ENCODE data around the gene SLC10A1. TPM values are rescaled to one million over a fixed set of nuclear protein-coding genes. Genes with fewer than 3 reads are reported as not detected.

Gene SLC10A1
- total RNA-seq, 1 donor from 2014 or later, result not detected

GRCh38 chr14:69772082-69773017 lies 24.7 kb downstream of the SLC10A1 start:
- peaks cover 54 to 80% (median 75%) of the 10 kb centered on the region in 3 donors for H3K36me3 ChIP-seq (ENCODE audit: control insufficient read depth in 3 of 3, insufficient read depth in 3 of 3, low read length in 3 of 3)
- H3K9ac ChIP-seq (ENCODE audit: low read depth in 1 of 3, low read length in 3 of 3), result no peak overlapping the region
- peaks cover 27 to 29% (median 28%) of the 10 kb centered on the region in 3 donors for H3K4me1 ChIP-seq (ENCODE audit: control insufficient read depth in 3 of 3, insufficient read depth in 3 of 3, low read length in 3 of 3)
- H3K27ac ChIP-seq (ENCODE audit: low read depth, low read length), result no peak overlapping the region
- H3K4me3 ChIP-seq (ENCODE audit: low read length in 3 of 3), result no peak overlapping the region
- H3K27me3 ChIP-seq (ENCODE audit: control insufficient read depth in 3 of 3, insufficient read depth in 3 of 3, low read length in 3 of 3), result no peaks in the 10 kb centered on the region
- no peaks in the 10 kb centered on the region for H3K9me3 ChIP-seq (ENCODE audit: control insufficient read depth in 3 of 3, low read length in 3 of 3)

- H3K4me3 ChIP-seq (ENCODE audit: low read length in 3 of 3), result no peak overlapping the region
- peaks cover 29 to 33% (median 29%) of the 10 kb centered on the region in 3 donors for H3K4me1 ChIP-seq (ENCODE audit: control insufficient read depth in 3 of 3, insufficient read depth in 3 of 3, low read length in 3 of 3)
- H3K9me3 ChIP-seq (ENCODE audit: control insufficient read depth in 3 of 3, low read length in 3 of 3), result no peaks in the 10 kb centered on the region
- no peak overlapping the region for H3K27ac ChIP-seq (ENCODE audit: low read depth, low read length)
- H3K9ac ChIP-seq (ENCODE audit: low read depth in 1 of 3, low read length in 3 of 3), result no peak overlapping the region
- no peaks in the 10 kb centered on the region for H3K27me3 ChIP-seq (ENCODE audit: control insufficient read depth in 3 of 3, insufficient read depth in 3 of 3, low read length in 3 of 3)
- H3K36me3 ChIP-seq (ENCODE audit: control insufficient read depth in 3 of 3, insufficient read depth in 3 of 3, low read length in 3 of 3), result peaks cover 56 to 76% (median 71%) of the 10 kb centered on the region in 3 donors
These were observed 25.9 kb downstream of the SLC10A1 start for GRCh38 chr14:69771136-69771535.

- no peaks in the 10 kb centered on the region for H3K9me3 ChIP-seq (ENCODE audit: control insufficient read depth in 3 of 3, low read length in 3 of 3)
- H3K4me1 ChIP-seq (ENCODE audit: control insufficient read depth in 3 of 3, insufficient read depth in 3 of 3, low read length in 3 of 3), result peaks cover 28 to 33% (median 29%) of the 10 kb centered on the region in 3 donors
- no peak overlapping the region for H3K9ac ChIP-seq (ENCODE audit: low read depth in 1 of 3, low read length in 3 of 3)
- no peak overlapping the region for H3K4me3 ChIP-seq (ENCODE audit: low read length in 3 of 3)
- H3K36me3 ChIP-seq (ENCODE audit: control insufficient read depth in 3 of 3, insufficient read depth in 3 of 3, low read length in 3 of 3), result peaks cover 52 to 70% (median 69%) of the 10 kb centered on the region in 3 donors
- H3K27me3 ChIP-seq (ENCODE audit: control insufficient read depth in 3 of 3, insufficient read depth in 3 of 3, low read length in 3 of 3), result no peaks in the 10 kb centered on the region
- H3K27ac ChIP-seq (ENCODE audit: low read depth, low read length), result no peak overlapping the region
These were observed 26.5 kb downstream of the SLC10A1 start for GRCh38 chr14:69770559-69770958.

GRCh38 chr14:69769623-69770022 lies 27.4 kb downstream of the SLC10A1 start:
- Histone ChIP-seq H3K9ac (ENCODE audit: low read depth in 1 of 3, low read length in 3 of 3) (no peak overlapping the region), H3K9me3 (ENCODE audit: control insufficient read depth in 3 of 3, low read length in 3 of 3) (no peaks in the 10 kb centered on the region), H3K4me3 (ENCODE audit: low read length in 3 of 3) (peak overlapping the region; percentile 23 to 45 (median 27)), H3K4me1 (ENCODE audit: control insufficient read depth in 3 of 3, insufficient read depth in 3 of 3, low read length in 3 of 3) (peaks cover 28 to 33% (median 29%) of the 10 kb centered on the region in 3 donors), H3K27me3 (ENCODE audit: control insufficient read depth in 3 of 3, insufficient read depth in 3 of 3, low read length in 3 of 3) (no peaks in the 10 kb centered on the region), H3K36me3 (ENCODE audit: control insufficient read depth in 3 of 3, insufficient read depth in 3 of 3, low read length in 3 of 3) (peaks cover 51 to 63% (median 59%) of the 10 kb centered on the region in 3 donors), H3K27ac (ENCODE audit: low read depth, low read length) (no peak overlapping the region)

- H3K4me1 ChIP-seq (ENCODE audit: control insufficient read depth in 3 of 3, insufficient read depth in 3 of 3, low read length in 3 of 3), result peaks cover 28 to 33% (median 29%) of the 10 kb centered on the region in 3 donors
- H3K4me3 ChIP-seq (ENCODE audit: low read length in 3 of 3), result peak overlapping the region; percentile 99
- peaks cover 46 to 57% (median 56%) of the 10 kb centered on the region in 3 donors for H3K36me3 ChIP-seq (ENCODE audit: control insufficient read depth in 3 of 3, insufficient read depth in 3 of 3, low read length in 3 of 3)
- peak overlapping the region; percentile 100 for H3K27ac ChIP-seq (ENCODE audit: low read depth, low read length)
- peak overlapping the region in 1 of 3 donors; percentile 100 for H3K9ac ChIP-seq (ENCODE audit: low read depth in 1 of 3, low read length in 3 of 3)
- H3K27me3 ChIP-seq (ENCODE audit: control insufficient read depth in 3 of 3, insufficient read depth in 3 of 3, low read length in 3 of 3), result no peaks in the 10 kb centered on the region
- no peaks in the 10 kb centered on the region for H3K9me3 ChIP-seq (ENCODE audit: control insufficient read depth in 3 of 3, low read length in 3 of 3)
These were observed 28.2 kb downstream of the SLC10A1 start for GRCh38 chr14:69768873-69769272.

GRCh38 chr14:69767369-69767999 lies 29.6 kb downstream of the SLC10A1 start:
- no peaks in the 10 kb centered on the region for H3K9me3 ChIP-seq (ENCODE audit: control insufficient read depth in 3 of 3, low read length in 3 of 3)
- peaks cover 42 to 44% (median 42%) of the 10 kb centered on the region in 3 donors for H3K36me3 ChIP-seq (ENCODE audit: control insufficient read depth in 3 of 3, insufficient read depth in 3 of 3, low read length in 3 of 3)
- peak overlapping the region; percentile 99 for H3K4me3 ChIP-seq (ENCODE audit: low read length in 3 of 3)
- H3K4me1 ChIP-seq (ENCODE audit: control insufficient read depth in 3 of 3, insufficient read depth in 3 of 3, low read length in 3 of 3), result peaks cover 28 to 33% (median 29%) of the 10 kb centered on the region in 3 donors
- no peaks in the 10 kb centered on the region for H3K27me3 ChIP-seq (ENCODE audit: control insufficient read depth in 3 of 3, insufficient read depth in 3 of 3, low read length in 3 of 3)
- H3K9ac ChIP-seq (ENCODE audit: low read depth in 1 of 3, low read length in 3 of 3), result peak overlapping the region; percentile 100
- H3K27ac ChIP-seq (ENCODE audit: low read depth, low read length), result peak overlapping the region; percentile 100

GRCh38 chr14:69766984-69767368 lies 30.1 kb downstream of the SLC10A1 start, which contains the start of gene SRSF5:
Gene SRSF5, plus strand, starts transcription at chr14:69767142. Its CDS starts 1,015 bp downstream, at chr14:69768157.
- H3K4me3 ChIP-seq (ENCODE audit: low read length in 3 of 3), result peak within 1 kb of the TSS; percentile 99

GRCh38 chr14:69763761-69764510 lies 33.1 kb downstream of the SLC10A1 start:
- no peaks in the 10 kb centered on the region for H3K27me3 ChIP-seq (ENCODE audit: control insufficient read depth in 3 of 3, insufficient read depth in 3 of 3, low read length in 3 of 3)
- H3K4me1 ChIP-seq (ENCODE audit: control insufficient read depth in 3 of 3, insufficient read depth in 3 of 3, low read length in 3 of 3), result peaks cover 11 to 21% (median 12%) of the 10 kb centered on the region in 3 donors
- no peak overlapping the region for H3K27ac ChIP-seq (ENCODE audit: low read depth, low read length)
- H3K9ac ChIP-seq (ENCODE audit: low read depth in 1 of 3, low read length in 3 of 3), result no peak overlapping the region
- H3K9me3 ChIP-seq (ENCODE audit: control insufficient read depth in 3 of 3, low read length in 3 of 3), result no peaks in the 10 kb centered on the region
- no peak overlapping the region for H3K4me3 ChIP-seq (ENCODE audit: low read length in 3 of 3)
- peaks cover 10 to 16% (median 12%) of the 10 kb centered on the region in 3 donors for H3K36me3 ChIP-seq (ENCODE audit: control insufficient read depth in 3 of 3, insufficient read depth in 3 of 3, low read length in 3 of 3)

More at GRCh38 chr14:69766984-69767368, 30.1 kb downstream of the SLC10A1 start, which contains the start of gene SRSF5:
- peak within 1 kb of the TSS; percentile 100 for H3K27ac ChIP-seq (ENCODE audit: low read depth, low read length)
- peak within 1 kb of the TSS; percentile 100 for H3K9ac ChIP-seq (ENCODE audit: low read depth in 1 of 3, low read length in 3 of 3)
- peaks cover 28 to 33% (median 29%) of the 10 kb centered on the region in 3 donors for H3K4me1 ChIP-seq (ENCODE audit: control insufficient read depth in 3 of 3, insufficient read depth in 3 of 3, low read length in 3 of 3)
- H3K36me3 ChIP-seq (ENCODE audit: control insufficient read depth in 3 of 3, insufficient read depth in 3 of 3, low read length in 3 of 3), result peaks cover 37 to 38% (median 37%) of the 10 kb centered on the region in 3 donors
- no peaks in the 10 kb centered on the region for H3K9me3 ChIP-seq (ENCODE audit: control insufficient read depth in 3 of 3, low read length in 3 of 3)
- H3K27me3 ChIP-seq (ENCODE audit: control insufficient read depth in 3 of 3, insufficient read depth in 3 of 3, low read length in 3 of 3), result no peaks in the 10 kb centered on the region

GRCh38 chr14:69760810-69761209 lies 36.2 kb downstream of the SLC10A1 start:
- Histone ChIP-seq H3K36me3 (ENCODE audit: control insufficient read depth in 3 of 3, insufficient read depth in 3 of 3, low read length in 3 of 3) (no peaks in the 10 kb centered on the region), H3K4me3 (ENCODE audit: low read length in 3 of 3) (no peak overlapping the region), H3K9me3 (ENCODE audit: control insufficient read depth in 3 of 3, low read length in 3 of 3) (no peaks in the 10 kb centered on the region), H3K27ac (ENCODE audit: low read depth, low read length) (no peak overlapping the region), H3K4me1 (ENCODE audit: control insufficient read depth in 3 of 3, insufficient read depth in 3 of 3, low read length in 3 of 3) (no peaks in the 10 kb centered on the region), H3K9ac (ENCODE audit: low read depth in 1 of 3, low read length in 3 of 3) (no peak overlapping the region), H3K27me3 (ENCODE audit: control insufficient read depth in 3 of 3, insufficient read depth in 3 of 3, low read length in 3 of 3) (no peaks in the 10 kb centered on the region)
